ENCODE data around the gene IER5. TPM values are rescaled to one million over a fixed set of nuclear protein-coding genes. Genes with fewer than 3 reads are reported as not detected.

Gene IER5
- total and polyA plus RNA-seq, 2 of the 13 experiments (the other 11 are each of a cell fraction or from before 2014, with no cell fraction given) = 2.5 to 3.5 TPM

DNA sequence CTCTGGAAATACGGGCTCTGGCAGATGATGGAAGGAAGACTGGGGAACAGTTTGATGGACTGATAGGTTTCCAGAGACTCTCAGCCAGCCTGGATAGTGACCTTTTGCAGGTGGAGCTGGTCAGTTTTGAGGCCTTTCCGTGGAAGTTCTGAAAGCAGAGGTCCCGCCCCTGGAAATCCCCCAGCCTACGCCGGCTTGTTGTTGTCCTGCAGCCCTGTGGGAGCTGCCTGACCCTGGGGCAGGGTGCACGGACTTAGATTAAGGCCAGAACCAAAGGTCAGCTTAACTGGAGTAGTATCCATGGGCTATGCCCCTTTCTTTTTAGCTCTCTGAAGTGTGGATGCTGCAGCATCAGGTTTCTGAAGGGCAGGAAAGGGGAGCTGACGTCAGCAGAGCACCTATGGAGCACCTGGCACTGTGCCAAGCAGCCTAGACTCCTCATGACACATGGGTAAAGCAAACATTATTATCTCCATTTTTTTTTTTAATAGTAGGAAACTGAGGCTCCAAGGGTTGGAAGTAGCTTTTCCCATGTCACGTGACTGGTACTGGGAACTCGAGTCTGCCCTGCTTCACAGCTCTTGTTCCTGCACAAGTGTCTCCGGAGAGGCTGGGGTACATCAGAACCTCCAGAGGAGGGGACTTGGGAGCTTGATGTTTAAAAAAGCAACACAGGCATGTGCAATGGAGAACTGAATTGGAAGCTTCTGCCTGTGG lies 38.5 kb downstream of the IER5 start (continued):
- TF ChIP-seq, protein P1, sequence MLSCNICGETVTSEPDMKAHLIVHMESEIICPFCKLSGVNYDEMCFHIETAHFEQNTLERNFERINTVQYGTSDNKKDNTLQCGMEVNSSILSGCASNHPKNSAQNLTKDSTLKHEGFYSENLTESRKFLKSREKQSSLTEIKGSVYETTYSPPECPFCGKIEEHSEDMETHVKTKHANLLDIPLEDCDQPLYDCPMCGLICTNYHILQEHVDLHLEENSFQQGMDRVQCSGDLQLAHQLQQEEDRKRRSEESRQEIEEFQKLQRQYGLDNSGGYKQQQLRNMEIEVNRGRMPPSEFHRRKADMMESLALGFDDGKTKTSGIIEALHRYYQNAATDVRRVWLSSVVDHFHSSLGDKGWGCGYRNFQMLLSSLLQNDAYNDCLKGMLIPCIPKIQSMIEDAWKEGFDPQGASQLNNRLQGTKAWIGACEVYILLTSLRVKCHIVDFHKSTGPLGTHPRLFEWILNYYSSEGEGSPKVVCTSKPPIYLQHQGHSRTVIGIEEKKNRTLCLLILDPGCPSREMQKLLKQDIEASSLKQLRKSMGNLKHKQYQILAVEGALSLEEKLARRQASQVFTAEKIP (CRISPR knock-in tag; IDR thresholded peaks at IDR 0.05; ENCODE audit: borderline replicate concordance) = no peak
- TF ChIP-seq FIP1L1 (IDR thresholded peaks at IDR 0.05; ENCODE audit: borderline replicate concordance, insufficient read depth, low read depth, low read length) (no peak), MAFF (IDR thresholded peaks at IDR 0.05; ENCODE audit: low read depth, low read length) (0 out of 2 replicates have a peak, but pooled peaks have one; percentile 6)

DNA sequence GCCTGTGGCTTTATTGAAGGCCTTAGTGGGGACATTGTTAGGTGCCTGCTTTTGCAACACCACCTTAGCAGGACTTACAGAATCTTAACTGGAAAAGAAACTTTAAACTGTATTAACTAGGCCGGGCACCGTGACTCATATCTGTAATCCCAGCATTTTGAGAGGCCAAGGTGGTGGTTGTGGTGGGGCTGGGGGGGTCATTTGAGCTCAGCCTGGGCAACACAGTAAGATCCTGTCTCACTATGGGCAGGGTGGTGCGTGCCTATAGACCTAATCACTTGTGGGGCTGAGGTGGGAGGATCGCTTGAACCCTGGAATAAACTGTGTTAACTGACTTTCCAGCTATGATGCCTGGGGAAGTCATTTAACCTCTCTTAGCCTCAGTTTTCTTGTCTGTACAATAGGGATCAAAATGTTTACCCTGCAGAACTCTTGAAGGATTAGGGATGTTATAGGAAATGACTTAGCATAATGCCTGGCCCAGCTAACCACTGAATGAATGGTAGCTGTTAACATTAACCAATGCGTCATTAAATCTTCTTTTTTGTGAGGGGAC lies 39.5 kb downstream of the IER5 start:
- CTCF ChIA-PET (ENCODE audit: low intra/inter-chr PET ratio, low total read pairs) = no interaction called here
- H3K27ac ChIP-seq (ENCODE audit: extremely low read length, insufficient read depth, low read length) = no peak overlapping the region
- DNase-seq (ENCODE audit: low spot score) = no peak
- no peak for TF ChIP-seq ZNF564 (CRISPR knock-in tag; IDR thresholded peaks at IDR 0.05)
- TF ChIP-seq ATAD3A (CRISPR knock-in tag; IDR thresholded peaks at IDR 0.05) = no peak
- TF ChIP-seq ZNF549 (CRISPR knock-in tag; IDR thresholded peaks at IDR 0.05) = no peak
- no peak for TF ChIP-seq TEAD2 (CRISPR knock-in tag; IDR thresholded peaks at IDR 0.05)
- TF ChIP-seq ZNF33B (CRISPR knock-in tag; IDR thresholded peaks at IDR 0.05) = no peak
- TF ChIP-seq, protein P2, sequence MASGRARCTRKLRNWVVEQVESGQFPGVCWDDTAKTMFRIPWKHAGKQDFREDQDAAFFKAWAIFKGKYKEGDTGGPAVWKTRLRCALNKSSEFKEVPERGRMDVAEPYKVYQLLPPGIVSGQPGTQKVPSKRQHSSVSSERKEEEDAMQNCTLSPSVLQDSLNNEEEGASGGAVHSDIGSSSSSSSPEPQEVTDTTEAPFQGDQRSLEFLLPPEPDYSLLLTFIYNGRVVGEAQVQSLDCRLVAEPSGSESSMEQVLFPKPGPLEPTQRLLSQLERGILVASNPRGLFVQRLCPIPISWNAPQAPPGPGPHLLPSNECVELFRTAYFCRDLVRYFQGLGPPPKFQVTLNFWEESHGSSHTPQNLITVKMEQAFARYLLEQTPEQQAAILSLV (CRISPR knock-in tag; IDR thresholded peaks at IDR 0.05; ENCODE audit: borderline replicate concordance) = no peak
- TF ChIP-seq, protein P3, sequence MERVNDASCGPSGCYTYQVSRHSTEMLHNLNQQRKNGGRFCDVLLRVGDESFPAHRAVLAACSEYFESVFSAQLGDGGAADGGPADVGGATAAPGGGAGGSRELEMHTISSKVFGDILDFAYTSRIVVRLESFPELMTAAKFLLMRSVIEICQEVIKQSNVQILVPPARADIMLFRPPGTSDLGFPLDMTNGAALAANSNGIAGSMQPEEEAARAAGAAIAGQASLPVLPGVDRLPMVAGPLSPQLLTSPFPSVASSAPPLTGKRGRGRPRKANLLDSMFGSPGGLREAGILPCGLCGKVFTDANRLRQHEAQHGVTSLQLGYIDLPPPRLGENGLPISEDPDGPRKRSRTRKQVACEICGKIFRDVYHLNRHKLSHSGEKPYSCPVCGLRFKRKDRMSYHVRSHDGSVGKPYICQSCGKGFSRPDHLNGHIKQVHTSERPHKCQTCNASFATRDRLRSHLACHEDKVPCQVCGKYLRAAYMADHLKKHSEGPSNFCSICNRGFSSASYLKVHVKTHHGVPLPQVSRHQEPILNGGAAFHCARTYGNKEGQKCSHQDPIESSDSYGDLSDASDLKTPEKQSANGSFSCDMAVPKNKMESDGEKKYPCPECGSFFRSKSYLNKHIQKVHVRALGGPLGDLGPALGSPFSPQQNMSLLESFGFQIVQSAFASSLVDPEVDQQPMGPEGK (CRISPR knock-in tag; IDR thresholded peaks at IDR 0.05) = 0 out of 2 replicates have a peak, but pooled peaks have one; percentile 30
- no peak for TF ChIP-seq ZNF263 (CRISPR knock-in tag; IDR thresholded peaks at IDR 0.05)
- TF ChIP-seq ZNF256 (CRISPR knock-in tag; conservative IDR thresholded peaks at IDR 0.05) = no peak
- TF ChIP-seq ZNF629 (CRISPR knock-in tag; conservative IDR thresholded peaks at IDR 0.05) = 0 out of 2 replicates have a peak, but pooled peaks have one; percentile 18
- TF ChIP-seq, protein P4, sequence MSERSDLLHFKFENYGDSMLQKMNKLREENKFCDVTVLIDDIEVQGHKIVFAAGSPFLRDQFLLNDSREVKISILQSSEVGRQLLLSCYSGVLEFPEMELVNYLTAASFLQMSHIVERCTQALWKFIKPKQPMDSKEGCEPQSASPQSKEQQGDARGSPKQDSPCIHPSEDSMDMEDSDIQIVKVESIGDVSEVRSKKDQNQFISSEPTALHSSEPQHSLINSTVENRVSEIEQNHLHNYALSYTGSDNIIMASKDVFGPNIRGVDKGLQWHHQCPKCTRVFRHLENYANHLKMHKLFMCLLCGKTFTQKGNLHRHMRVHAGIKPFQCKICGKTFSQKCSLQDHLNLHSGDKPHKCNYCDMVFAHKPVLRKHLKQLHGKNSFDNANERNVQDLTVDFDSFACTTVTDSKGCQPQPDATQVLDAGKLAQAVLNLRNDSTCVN (CRISPR knock-in tag; IDR thresholded peaks at IDR 0.05; ENCODE audit: borderline replicate concordance) = no peak
- TF ChIP-seq KLF13 (CRISPR knock-in tag; IDR thresholded peaks at IDR 0.05) = no peak

More for the DNA sequence above, 39.5 kb downstream of the IER5 start:
- H4K20me1 ChIP-seq (ENCODE audit: insufficient read depth, low read length) = no peaks in the 10 kb centered on the region
- H3K9ac ChIP-seq (ENCODE audit: insufficient read depth, low read depth, low read length) = no peak overlapping the region
- intact Hi-C loops (cut with micrococcal nuclease; ENCODE audit: unreplicated experiment) = loop anchor here (2.0 kb wide), 1 partner anchor 15 kb away; no protein-coding TSS in a partner anchor
- FAIRE-seq (no peak), ATAC-seq (no peak)
- no TSS peak for BruUV-seq (replicated peaks)
- H2AFZ ChIP-seq (ENCODE audit: low read length) = no peak overlapping the region
- no peaks in the 10 kb centered on the region for H3K9me3 ChIP-seq (ENCODE audit: low read length)
- H3K27me3 ChIP-seq (ENCODE audit: control insufficient read depth in 1 of 2, insufficient read depth in 2 of 2, low read length in 2 of 2) = peaks cover 1 to 4% of the 10 kb centered on the region in 2 experiments; a peak in 1 of 5 replicates
- POLR2A ChIA-PET = interaction anchor here (1.0 to 1.7 kb wide), 4 partner anchors 14 to 94 kb away, joined by 3 to 11 read pairs (median 4); partner anchors contain the start of gene MR1
- in situ Hi-C loops (cut with HindIII; ENCODE audit: extremely low pct_ligation_motif_present, low pct_unique_long_range_greater_than_20kb) = loop anchor here (25.0 kb wide), 1 partner anchor 616 kb away; the partner anchor contains the start of gene ACBD6
- no peak overlapping the region for H3K4me2 ChIP-seq (ENCODE audit: low read depth, low read length)
- H3K79me2 ChIP-seq (ENCODE audit: insufficient read depth, low read length) = no peaks in the 10 kb centered on the region
- peaks cover 50% of the 10 kb centered on the region for H3K4me1 ChIP-seq (ENCODE audit: insufficient read depth, low read length)
- H3K36me3 ChIP-seq (replicated peaks in 1 of 2; ENCODE audit: control insufficient read depth in 1 of 2, insufficient read depth in 2 of 2, low read length in 2 of 2) = no peaks in the 10 kb centered on the region
- WGBS (ENCODE audit: low lambda C conversion rate) = 60% methylated on average over 5 of the region's 5 CpGs
- no peak overlapping the region for H3K4me3 ChIP-seq (replicated peaks in 1 of 3; ENCODE audit: insufficient read depth in 1 of 3, low read depth in 2 of 3, low read length in 3 of 3)
